NCI-H524 (cell line): Measurements from ENCODE around the gene ARFRP1.
A peak's percentile ranks its signal among the peaks of the same experiment; 100 is the strongest.
"Not testable (repeated sequence)": the region's sequence is repeated elsewhere in the genome, so short reads cannot be mapped to it uniquely, and the experiment has no call there.

Experiments
- DNase-seq, 2 experiments: peaks; one replicate each; lab custom pipeline; 2025; lab: John Stamatoyannopoulos, UW

The ARFRP1 gene

GRCh38 chr20:63675681-63676368 lies 32.0 kb downstream of the ARFRP1 start:
- DNase-seq = no peak

- no peak for DNase-seq
Observed at GRCh38 chr20:63673951-63674350, 33.8 kb downstream of the ARFRP1 start.

GRCh38 chr20:63672666-63673065 lies 35.1 kb downstream of the ARFRP1 start:
- DNase-seq = no peak

GRCh38 chr20:63671695-63672094 lies 36.1 kb downstream of the ARFRP1 start:
- DNase-seq = not testable (repeated sequence)

GRCh38 chr20:63668351-63668750 lies 39.4 kb downstream of the ARFRP1 start:
- no peak for DNase-seq

DNA sequence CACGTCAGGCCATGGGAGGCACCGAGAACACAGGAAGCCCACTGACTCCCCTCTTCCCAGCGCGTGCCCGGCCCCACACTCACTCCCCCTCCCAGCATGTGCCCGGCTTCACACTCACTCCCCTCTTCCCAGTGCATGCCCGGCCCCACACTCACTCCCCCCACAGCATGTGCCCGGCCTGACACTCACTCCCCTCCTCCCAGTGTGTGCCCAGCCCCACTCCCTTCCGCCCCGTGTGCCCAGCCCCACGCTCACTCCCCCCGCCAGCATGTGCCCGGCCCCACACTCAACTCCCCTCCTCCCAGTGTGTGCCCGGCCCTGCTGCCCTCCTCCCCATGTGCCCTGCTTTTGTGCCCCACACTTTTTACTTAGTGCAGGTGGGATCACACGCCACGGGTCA lies 39.9 kb downstream of the ARFRP1 start:
- DNase-seq = no peak

GRCh38 chr20:63665708-63666107 lies 42.1 kb downstream of the ARFRP1 start:
- no peak for DNase-seq

- DNase-seq = no peak
Observed at GRCh38 chr20:63664861-63665594, 42.7 kb downstream of the ARFRP1 start.

GRCh38 chr20:63664143-63664851 lies 43.5 kb downstream of the ARFRP1 start:
- DNase-seq = no peak

GRCh38 chr20:63663332-63664066 lies 44.3 kb downstream of the ARFRP1 start:
- DNase-seq = no peak

GRCh38 chr20:63662813-63663189 lies 45.0 kb downstream of the ARFRP1 start:
- no peak for DNase-seq

- DNase-seq = no peak
Observed at GRCh38 chr20:63661959-63662812, 45.6 kb downstream of the ARFRP1 start.

DNA sequence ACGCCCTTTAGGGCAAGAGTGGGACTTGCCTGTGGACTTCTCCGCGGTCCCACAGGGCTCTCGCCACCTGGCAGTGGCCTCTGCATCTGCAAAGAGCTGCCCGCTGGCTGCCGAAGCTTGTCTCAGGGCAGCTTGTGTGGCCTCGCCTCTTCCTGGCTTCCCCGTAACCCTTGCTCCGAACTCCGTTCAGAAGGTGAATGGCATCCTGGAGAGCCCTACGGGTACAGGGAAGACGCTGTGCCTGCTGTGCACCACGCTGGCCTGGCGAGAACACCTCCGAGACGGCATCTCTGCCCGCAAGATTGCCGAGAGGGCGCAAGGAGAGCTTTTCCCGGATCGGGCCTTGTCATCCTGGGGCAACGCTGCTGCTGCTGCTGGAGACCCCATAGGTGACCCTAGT lies 46.7 kb downstream of the ARFRP1 start:
- DNase-seq = no peak

DNA sequence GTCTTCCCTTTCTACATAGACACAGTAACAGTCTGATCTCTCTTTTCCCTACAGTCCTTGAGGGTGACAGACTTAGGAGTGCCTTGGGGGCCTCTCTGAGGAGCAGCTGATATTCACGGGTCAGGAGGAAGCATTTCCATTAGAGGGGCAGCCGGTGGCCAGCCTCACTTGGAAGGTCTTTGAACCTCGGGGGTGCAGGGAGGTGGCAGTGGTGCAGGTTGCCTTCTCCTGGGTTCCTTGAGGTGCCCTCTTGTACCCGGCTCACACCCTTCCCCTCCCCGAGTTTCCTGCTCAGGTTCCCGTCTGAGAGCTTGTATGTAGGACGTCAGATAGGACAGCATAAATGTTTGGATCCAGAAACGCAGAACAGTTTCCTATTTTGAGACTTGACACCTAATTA lies 47.2 kb downstream of the ARFRP1 start:
- no peak for DNase-seq

GRCh38 chr20:63660174-63660573 lies 47.6 kb downstream of the ARFRP1 start:
- not testable (repeated sequence) for DNase-seq

GRCh38 chr20:63659370-63659769 lies 48.4 kb downstream of the ARFRP1 start:
- no peak for DNase-seq

- no peak for DNase-seq
Observed at GRCh38 chr20:63658749-63659187, 49.0 kb downstream of the ARFRP1 start.

DNA sequence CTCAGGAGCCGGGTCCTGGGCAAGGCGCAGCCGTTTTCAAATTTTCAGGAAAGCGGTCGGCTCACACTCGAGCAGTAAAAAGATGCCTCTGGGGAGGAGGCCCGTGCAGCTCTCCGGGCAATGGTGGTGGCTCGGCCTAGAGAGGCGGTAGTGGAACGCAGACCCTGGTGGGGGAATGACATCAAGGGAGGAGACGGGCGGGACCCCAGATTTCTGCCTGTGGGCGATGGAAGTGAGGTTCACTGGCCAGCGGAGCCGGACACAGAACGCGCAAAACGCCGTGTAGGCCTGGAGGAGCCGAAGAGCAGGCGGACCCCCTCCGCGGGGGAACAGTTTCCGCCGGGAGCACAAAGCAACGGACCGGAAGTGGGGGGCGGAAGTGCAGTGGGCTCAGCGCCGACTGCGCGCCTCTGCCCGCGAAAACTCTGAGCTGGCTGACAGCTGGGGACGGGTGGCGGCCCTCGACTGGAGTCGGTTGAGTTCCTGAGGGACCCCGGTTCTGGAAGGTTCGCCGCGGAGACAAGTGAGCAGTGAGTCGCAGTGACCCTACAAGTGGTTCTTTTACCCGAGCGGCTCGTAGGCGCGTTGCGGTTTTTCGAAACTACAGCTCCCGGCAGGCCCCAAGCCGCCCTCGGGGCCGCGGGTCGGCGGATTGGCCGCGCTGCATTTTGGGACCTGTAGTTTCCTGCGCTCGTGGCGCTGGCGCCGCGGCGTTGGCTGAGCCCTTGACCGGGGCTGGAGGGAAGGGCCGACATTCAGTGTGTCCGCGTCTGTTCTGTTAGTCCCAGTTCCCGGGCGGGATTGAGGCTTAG lies 49.6 kb downstream of the ARFRP1 start, which contains the start of gene RTEL1:
Gene RTEL1 (plus strand): TSS at position 376 of the 812 bp plus-strand sequence. CDS start 1,091 bp downstream, outside the sequence.
- peak; percentile 81 to 86 for DNase-seq

DNA sequence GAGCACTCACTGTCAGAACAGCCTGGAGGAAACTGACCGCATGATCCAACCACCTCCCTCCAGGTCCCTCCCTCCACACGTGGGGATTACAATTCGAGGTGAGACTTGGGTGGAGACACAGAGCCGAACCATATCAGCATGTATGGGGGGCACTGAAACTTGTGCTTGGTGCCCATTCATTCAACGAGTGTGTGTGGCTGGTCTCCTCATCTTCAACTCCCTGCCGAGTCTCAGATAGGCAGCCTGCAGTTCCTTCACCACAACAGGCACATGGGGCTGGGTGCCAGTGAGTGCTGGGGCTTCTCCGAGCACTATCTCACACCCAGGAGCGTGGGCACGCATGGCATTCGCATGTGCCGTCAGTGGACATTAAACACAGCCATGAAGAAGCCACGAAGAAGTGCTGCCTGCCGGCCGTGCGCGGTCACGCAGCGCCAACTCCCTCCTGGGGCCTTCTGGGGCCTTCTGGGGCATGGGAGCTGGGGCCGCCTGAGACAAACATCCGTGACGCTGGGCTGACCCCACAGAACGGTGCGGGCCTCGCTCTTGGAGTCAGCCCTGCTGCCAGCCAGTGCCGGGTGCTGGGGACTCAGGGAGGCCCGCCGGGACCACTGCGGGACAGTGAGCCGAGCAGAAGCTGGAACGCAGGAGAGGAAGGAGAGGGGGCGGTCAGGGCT lies 50.4 kb downstream of the ARFRP1 start:
- no peak for DNase-seq

- DNase-seq = no peak
Observed at GRCh38 chr20:63656451-63656850, 51.3 kb downstream of the ARFRP1 start.
